WI38 (cell line): ENCODE results near the gene EPHB6.

Experiments
- H3K4me3 ChIP-seq: 2 replicates; pipeline ENCODE4 v1.5.1; 2011; ENCODE audit warnings: low read depth, mild to moderate bottlenecking, control low read depth, low read length
- TF ChIP-seq, protein P1 (sequence below): IDR thresholded peaks from 2 replicates; pipeline ENCODE4 v1.5.1; 2012; ENCODE audit warnings: low read depth, mild to moderate bottlenecking, control low read depth, low read length

EPHB6 gene

GRCh38 chr7:142874409-142874808 lies 19.5 kb downstream of the EPHB6 start:
- TF ChIP-seq, protein P1, sequence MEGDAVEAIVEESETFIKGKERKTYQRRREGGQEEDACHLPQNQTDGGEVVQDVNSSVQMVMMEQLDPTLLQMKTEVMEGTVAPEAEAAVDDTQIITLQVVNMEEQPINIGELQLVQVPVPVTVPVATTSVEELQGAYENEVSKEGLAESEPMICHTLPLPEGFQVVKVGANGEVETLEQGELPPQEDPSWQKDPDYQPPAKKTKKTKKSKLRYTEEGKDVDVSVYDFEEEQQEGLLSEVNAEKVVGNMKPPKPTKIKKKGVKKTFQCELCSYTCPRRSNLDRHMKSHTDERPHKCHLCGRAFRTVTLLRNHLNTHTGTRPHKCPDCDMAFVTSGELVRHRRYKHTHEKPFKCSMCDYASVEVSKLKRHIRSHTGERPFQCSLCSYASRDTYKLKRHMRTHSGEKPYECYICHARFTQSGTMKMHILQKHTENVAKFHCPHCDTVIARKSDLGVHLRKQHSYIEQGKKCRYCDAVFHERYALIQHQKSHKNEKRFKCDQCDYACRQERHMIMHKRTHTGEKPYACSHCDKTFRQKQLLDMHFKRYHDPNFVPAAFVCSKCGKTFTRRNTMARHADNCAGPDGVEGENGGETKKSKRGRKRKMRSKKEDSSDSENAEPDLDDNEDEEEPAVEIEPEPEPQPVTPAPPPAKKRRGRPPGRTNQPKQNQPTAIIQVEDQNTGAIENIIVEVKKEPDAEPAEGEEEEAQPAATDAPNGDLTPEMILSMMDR = no peak
- H3K4me3 ChIP-seq = no peak overlapping the region

DNA sequence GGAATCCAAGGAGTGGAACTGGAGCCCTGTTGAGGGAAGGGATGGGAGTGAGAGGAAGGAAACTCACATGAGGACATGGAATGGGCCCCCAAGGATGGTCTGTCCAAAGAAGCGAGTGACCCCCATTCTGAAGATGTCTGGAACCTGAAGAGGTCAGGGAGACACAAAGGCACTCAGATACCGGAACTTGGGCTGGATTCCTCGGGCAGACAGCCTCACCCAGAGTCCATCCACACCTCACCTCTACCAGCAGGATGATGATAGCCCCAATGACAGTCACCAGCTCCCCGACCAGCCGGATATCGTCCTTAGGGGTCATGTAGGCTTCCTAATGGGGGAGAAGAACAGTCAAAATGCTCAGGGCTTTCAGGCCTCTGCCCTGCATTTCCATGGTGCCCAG lies 20.0 kb downstream of the EPHB6 start:
- no peak overlapping the region for H3K4me3 ChIP-seq
- TF ChIP-seq, protein P1 = no peak

- H3K4me3 ChIP-seq = no peak overlapping the region
- TF ChIP-seq, protein P1 = no peak
Observed at GRCh38 chr7:142875456-142875855, 20.6 kb downstream of the EPHB6 start.

DNA sequence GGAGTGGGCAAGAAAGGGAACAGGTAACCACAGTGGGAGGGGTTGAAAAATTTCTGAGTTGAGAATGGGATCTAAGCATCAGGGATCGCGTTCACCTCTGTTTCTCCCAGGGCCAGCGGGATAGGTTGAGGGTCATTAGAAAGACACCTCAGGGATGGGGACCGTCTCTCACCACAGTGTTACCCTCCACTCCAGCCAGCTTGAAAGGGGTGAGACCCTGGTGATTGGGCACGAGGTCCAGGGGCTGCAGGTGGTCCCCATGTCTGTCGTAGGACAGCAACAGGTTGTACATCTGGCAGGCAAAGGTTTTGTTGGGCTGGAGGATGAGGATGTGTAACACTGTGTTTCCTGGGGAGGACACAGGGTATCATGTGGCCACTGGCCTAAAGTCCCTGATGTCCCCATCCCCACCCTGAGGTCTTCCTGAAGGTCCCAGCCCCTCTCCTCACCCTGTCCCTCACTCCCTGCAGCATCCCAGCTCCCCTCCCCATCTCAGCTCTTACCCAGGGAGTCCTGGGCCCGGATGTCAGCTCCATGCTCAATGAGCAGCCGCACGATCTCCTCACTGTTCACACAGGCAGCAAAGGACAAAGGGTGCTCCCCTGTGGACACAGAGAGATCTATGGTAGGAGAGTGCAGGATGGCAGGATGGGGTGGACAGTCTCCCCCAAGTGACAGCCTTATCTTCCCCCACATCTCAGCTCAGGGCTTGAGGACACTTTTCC lies 21.5 kb downstream of the EPHB6 start:
- TF ChIP-seq, protein P1 = no peak
- no peak overlapping the region for H3K4me3 ChIP-seq

DNA sequence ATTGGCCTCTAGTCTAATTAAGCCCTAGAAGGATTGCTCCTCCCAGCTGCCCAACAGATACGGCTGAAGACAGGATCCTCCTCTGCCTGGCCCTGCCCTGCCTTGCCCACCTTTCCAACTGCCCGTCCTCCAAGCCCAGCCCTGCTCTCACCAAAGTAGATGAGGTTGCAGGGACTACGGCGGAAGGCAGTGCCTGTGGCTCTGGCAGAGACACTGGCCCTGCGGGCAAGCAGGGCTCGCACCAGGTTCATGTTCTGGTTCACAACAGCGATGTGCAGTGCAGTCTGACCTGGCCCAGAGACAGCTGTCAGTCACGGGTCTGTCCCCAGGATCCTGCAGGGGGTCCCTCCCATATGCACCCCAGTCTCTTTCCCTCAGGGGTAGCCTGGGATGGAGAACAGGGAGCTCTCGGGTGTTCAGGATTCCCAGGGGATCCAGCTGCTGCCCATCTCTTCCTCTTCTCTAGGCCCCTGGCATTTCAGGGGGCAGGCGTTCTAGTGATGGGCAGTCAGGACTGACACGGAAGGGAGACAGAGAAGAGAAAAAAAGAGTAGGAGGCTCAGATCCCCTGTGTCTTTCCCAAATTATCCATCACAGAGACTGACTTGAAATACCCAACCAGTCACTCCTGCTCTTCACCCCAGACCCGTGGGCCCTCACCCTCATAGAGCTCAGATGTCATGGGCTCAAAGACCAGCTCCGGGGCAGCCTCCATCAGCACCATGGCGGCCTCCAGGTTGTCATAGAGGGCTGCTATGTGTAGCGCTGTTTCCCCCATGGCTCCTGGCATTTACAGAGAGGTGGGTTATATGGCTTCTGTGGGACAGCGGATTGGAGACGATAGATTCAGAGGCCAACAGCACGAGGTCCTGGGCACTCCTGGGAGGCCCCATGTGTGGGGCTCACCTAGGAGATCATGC lies 22.4 kb downstream of the EPHB6 start:
- TF ChIP-seq, protein P1 = no peak
- no peak overlapping the region for H3K4me3 ChIP-seq

DNA sequence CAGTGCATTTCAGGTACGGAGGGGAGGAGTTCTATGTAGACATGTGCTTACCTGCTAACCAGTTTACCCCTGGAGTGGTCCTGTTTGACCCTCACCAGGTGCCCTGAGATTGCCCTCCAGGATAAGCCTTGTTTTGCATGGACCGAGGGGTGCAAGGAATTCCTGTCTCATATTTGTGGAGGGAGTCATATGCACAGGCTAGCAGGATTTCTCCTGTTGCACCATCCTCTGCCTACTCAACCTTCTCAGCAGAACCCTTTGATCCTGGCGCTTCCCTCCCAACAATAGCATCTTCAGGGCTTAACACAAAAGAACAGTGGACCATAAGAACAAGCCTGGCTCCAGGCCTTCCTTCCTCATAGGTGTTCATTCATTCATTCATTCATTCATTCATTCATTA lies 23.4 kb downstream of the EPHB6 start:
- TF ChIP-seq, protein P1 = no peak
- no peak overlapping the region for H3K4me3 ChIP-seq

DNA sequence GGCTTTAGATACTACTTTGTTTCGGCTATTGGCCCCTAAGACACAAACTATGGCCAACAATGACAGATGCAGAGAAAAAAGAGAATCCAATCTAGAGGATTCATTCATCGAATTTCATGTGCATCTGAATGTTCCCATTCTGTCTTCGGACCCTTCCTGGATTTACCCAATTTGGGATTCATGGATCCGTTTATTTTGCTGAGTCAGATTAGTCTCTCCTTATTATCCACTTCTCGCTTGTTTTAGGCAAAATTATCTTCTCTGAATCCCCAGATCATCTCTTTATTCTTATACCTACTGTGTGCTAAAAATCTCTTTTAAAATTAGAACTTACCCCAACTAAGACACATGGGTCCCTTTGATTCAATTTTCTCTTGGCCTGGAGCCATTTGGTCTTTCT lies 24.2 kb downstream of the EPHB6 start:
- TF ChIP-seq, protein P1 = no peak
- H3K4me3 ChIP-seq = no peak overlapping the region
